Measurements from ENCODE around the gene STXBP5L.
"Not testable (repeated sequence)": the region's sequence is repeated elsewhere in the genome, so short reads cannot be mapped to it uniquely, and the experiment has no call there.

Gene STXBP5L

GRCh38 chr3:121232309-121233225 lies 324.6 kb downstream of the STXBP5L start:
- no peak for DNase-seq

- no peak for DNase-seq
These were observed 335.2 kb downstream of the STXBP5L start for GRCh38 chr3:121243208-121243607.

- no peak for DNase-seq
These were observed 344.7 kb downstream of the STXBP5L start for GRCh38 chr3:121252676-121253075.

DNA sequence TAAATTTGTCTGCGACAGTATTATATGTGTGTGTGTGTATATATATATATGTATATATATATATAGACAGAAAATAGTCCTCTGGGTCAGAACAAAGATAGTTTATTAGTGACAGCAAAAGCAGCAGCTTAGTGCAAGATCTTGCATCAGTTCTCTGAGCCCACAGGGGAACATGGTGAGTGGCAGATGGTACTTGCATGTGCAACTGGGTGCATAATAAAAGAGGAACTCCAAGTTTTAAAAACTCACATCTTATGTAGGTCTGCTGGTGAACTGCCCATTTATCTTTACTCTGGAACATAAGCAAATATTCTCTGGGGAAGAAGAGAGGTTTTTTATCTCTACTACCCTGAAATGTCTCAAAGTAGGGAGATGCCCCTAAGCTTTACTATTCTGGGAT lies 361.4 kb downstream of the STXBP5L start:
- DNase-seq, result no peak

GRCh38 chr3:121274411-121274810 lies 366.4 kb downstream of the STXBP5L start:
- DNase-seq, result no peak

- DNase-seq, result no peak
These were observed 387.4 kb downstream of the STXBP5L start for GRCh38 chr3:121295452-121295851.

DNA sequence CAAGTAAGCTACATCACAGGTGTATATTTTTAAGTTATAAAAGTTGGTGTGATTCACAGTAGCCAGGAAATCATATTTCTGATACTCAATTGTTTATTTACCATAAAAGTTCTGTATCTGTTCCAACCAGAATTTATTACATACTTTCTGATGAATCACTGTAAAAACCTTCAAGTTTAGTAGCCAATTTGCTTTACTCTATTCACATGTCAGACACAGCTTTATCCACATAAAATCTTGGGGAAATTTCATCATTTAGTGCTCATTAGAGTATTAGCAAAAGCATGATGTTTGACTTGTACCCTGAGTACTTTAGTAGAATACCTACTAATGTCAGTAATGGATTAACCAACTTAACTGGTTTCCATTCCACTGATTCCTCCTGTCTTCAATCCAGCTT lies 388.0 kb downstream of the STXBP5L start:
- no peak for DNase-seq

DNA sequence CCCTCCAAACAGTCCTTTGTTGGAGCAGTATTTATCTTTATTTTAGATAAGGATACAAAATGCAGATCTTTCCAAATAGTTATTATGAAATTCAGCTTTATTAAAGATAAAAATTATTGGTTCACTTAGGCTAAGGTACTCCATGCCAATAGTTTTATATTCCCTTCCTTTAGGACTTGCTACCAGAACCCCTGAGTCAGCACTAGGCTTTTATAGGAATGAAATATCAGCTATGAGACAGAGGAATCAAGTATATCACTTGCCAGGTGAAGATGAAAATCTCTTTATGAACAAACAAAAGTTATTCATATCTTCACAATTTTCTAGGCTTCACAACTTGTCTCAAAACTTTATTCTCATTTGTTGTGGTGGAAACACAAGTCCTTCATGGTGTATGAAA lies 416.3 kb downstream of the STXBP5L start:
- no peak for DNase-seq

GRCh38 chr3:121330118-121330517 lies 422.1 kb downstream of the STXBP5L start:
- DNase-seq, result no peak

DNA sequence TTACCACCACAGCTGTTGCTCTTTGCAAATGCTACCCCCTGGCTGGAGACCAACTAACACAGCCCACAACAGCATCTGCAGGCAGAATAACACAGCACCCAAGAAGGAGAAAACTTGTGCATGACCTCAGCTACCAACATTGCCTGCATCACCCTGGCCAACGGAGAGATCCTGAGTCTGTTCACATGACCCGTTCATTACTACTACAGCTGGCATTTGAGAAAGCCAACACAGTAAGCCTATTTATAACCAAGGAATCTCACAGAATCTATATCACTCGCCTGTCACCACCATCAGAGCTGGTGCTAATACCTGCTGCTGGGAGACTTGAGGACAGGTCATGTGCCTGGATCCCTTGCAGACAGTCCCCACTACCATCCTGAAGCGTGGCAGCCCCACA lies 422.6 kb downstream of the STXBP5L start:
- DNase-seq, result no peak

DNA sequence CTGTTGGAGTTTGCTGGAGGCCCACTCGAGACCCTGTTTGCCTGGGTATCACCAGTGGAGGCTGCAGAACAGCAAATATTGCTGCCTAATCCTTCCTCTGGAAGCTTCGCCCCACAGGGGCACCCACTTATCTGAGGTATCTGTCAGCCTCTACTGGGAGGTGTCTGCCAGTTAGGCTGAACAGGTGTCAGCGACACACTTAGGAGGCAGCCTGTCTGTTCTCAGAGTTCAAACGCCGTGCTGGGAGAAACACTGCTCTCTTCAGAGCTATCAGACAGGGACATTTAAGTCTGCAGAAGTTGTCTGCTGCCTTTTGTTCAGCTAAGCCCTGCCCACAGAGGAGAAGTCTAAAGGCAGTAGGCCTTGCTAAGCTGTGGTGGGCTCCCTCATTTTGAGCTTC lies 448.0 kb downstream of the STXBP5L start:
- DNase-seq, result not testable (repeated sequence)

- DNase-seq, result no peak
These were observed 454.2 kb downstream of the STXBP5L start for GRCh38 chr3:121362035-121362734.

GRCh38 chr3:121388308-121388707 lies 480.3 kb downstream of the STXBP5L start:
- not testable (repeated sequence) for DNase-seq

- DNase-seq, result not testable (repeated sequence)
These were observed 488.0 kb downstream of the STXBP5L start for GRCh38 chr3:121395967-121396366.

DNA sequence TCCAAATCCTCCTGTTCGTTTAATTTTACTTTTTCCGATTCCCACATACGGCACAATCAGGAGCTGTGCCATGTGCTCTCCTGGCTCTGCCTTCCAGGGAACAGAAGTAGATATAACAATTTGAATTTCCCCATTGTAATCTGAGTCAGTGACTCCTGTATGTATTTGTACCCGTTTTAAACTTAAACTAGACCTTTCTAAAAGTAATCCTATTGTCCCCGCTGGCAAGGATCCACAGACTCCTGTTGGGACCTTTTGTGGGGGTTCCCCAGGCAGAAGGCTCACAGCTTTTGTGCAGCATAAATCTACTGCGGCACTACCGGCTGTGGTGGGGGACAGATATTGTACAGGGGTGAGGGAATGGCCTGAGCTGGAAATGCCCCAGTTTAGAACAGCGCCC lies 490.0 kb downstream of the STXBP5L start:
- DNase-seq, result not testable (repeated sequence)

- no peak for DNase-seq
These were observed 491.8 kb downstream of the STXBP5L start for GRCh38 chr3:121399820-121400219.

- DNase-seq, result no peak
These were observed 497.6 kb downstream of the STXBP5L start for GRCh38 chr3:121405631-121406030.

DNA sequence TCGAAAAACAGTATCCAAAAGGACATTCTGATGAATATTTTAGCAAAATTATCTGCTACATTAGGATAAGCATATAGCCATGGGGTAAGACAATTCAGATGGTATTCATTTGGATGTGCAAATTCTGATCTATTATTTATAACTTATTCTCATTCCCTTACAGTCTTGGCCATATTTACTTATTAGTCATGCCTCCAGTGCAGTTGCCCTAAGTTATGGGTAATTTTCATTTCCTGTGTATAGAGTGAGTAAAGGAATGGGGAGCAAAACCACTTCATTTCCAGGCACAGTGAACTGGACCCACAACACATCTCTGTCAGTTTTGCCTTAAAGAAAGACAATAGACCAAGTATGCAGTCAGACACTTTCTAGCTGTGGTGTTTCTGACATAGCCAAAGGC lies 503.5 kb downstream of the STXBP5L start:
- no peak for DNase-seq

- DNase-seq, result no peak
These were observed 506.9 kb downstream of the STXBP5L start for GRCh38 chr3:121414924-121415323.

GRCh38 chr3:121418182-121418581 lies 510.2 kb downstream of the STXBP5L start:
- DNase-seq, result no peak

- no peak for DNase-seq
These were observed 516.5 kb downstream of the STXBP5L start for GRCh38 chr3:121424549-121424948.

GRCh38 chr3:121430664-121431215 lies 522.7 kb downstream of the STXBP5L start:
- no peak for DNase-seq

DNA sequence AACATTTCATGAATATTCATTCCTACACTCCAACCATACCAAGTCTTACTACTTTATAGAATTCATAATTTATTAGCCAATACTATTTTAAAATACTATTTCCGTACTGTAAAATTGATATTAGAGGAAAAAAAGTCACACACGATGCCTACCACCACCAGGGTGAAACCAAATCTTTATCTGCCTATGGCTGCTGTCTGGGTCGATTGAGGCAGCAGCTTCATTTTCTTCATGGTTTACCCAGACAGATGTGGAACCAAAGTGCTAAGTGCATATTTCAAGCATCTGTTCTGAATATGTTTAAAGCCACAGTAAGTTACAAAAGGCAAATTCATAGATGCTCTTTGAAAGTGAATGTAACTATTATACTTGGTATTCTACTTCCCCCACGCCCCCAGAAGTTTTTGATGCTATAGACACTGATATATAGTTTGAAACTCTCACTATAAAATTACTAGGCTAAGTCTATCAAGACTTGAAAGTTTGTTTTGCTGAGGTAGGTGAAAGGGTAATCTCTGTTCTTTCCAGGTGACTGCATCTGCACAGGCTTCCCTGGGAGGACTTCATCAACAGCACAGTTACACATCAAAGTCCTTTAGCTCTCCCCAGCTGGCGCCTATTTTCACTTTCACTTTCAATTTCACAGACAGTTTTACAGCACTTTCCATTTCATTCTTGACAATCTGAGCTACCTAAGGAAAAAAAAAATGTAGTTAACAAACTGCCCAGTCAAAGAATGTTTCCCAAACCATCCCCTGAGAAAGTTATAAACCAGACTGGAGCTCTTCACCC lies 523.9 kb downstream of the STXBP5L start:
- DNase-seq, result peak; percentile 43
